Kidney (tissue), 14 donors: ENCODE data around the gene RERE. TPM values are rescaled to one million over a fixed set of nuclear protein-coding genes. Genes with fewer than 3 reads are reported as not detected.

Experiments
- DNase-seq, 5 donors: peaks; one replicate each; pipeline ENCODE4 v3.0.0-alpha.2; 2013 to 2020
- FAIRE-seq: peaks from 2 replicates; lab custom pipeline; 2012; peaks lifted over from hg19 to GRCh38; lab: Jason Lieb, UNC
- H3K27ac ChIP-seq, 2 donors: one replicate each; pipeline ENCODE4 v1.7.0; 2013; ENCODE audit warnings: low read depth in 2 of 2, low read length in 2 of 2, inconsistent platforms in 1 of 2
- H3K27me3 ChIP-seq: one replicate; pipeline ENCODE4 v1.7.1; 2013; ENCODE audit warnings: low read length, inconsistent platforms; ENCODE audit not compliant: control insufficient read depth, insufficient read depth
- H3K36me3 ChIP-seq, 3 donors: one replicate each; pipeline versions ENCODE4 v1.7.0 to v1.7.1; 2013; ENCODE audit warnings: low read length in 3 of 3, control low read depth in 1 of 3, inconsistent platforms in 1 of 3; ENCODE audit not compliant: insufficient read depth in 3 of 3, control insufficient read depth in 2 of 3
- H3K4me1 ChIP-seq, 3 donors: one replicate each; pipeline versions ENCODE4 v1.7.0 to v1.7.1; 2013; ENCODE audit warnings: low read length in 3 of 3, inconsistent platforms in 1 of 3, low read depth in 1 of 3; ENCODE audit not compliant: control insufficient read depth in 2 of 3, insufficient read depth in 2 of 3
- H3K4me3 ChIP-seq, 3 donors: one replicate each; pipeline versions ENCODE4 v1.7.0 to v1.8.1; 2013; ENCODE audit warnings: low read length in 3 of 3, control low read depth in 1 of 3, inconsistent platforms in 1 of 3
- H3K9ac ChIP-seq, 3 donors: one replicate each; pipeline versions ENCODE4 v1.7.0 to v1.7.1; 2013; ENCODE audit warnings: low read length in 3 of 3, control low read depth in 1 of 3, inconsistent platforms in 1 of 3
- H3K9me3 ChIP-seq, 3 donors: one replicate each; pipeline versions ENCODE4 v1.7.0 to v1.7.1; 2013; ENCODE audit warnings: low read length in 3 of 3, control low read depth in 1 of 3, inconsistent platforms in 1 of 3; ENCODE audit not compliant: control insufficient read depth in 2 of 3, insufficient read depth in 1 of 3
- intact Hi-C: fragments of 100-400 bp; cut with DNase I; formaldehyde crosslinking; loops from one replicate; pipeline ENCODE4 v1.11.1; 2022
- polyA plus RNA-seq: library from polyadenylated mRNA; stranded (reverse); fragments of 350-450 nt; fragmentation: Illumina TruSeq; extraction: RNeasy Lipid Tissue Mini Kit (QIAGEN cat#74804); gene quantifications from one replicate; pipeline ENCODE4 v1.2.3, GENCODE V29; 2014; ENCODE audit warnings: low read depth, low replicate concordance; ENCODE audit not compliant: insufficient read depth
- total RNA-seq: library from RNA; stranded (reverse); fragmentation: NEBNext Ultra II Directional; extraction: Animal tissue kit (Norgen Biotek cat#: 25700); gene quantifications from one replicate; pipeline ENCODE4 v1.2.1, GENCODE V29; 2021
- TF ChIP-seq, protein P1 (sequence below): IDR thresholded peaks from 3 replicates; pipeline ENCODE4 v1.5.1; 2012; ENCODE audit warnings: mild to moderate bottlenecking, moderate library complexity, borderline replicate concordance; ENCODE audit not compliant: insufficient read depth; ENCODE audit errors: extremely low read depth
- donor health status: control.
- donor health status: control.
- donor health status: control.
- donor health status: control.
- donor health status: control.
- donor health status: DM: yes; HTN: yes; CAD: no.
- donor health status: Normal renal cell carcinoma (clear cell type).

Gene RERE
- total and polyA plus RNA-seq, 2 donors from 2014 or later: 37.2 to 176 TPM

DNA sequence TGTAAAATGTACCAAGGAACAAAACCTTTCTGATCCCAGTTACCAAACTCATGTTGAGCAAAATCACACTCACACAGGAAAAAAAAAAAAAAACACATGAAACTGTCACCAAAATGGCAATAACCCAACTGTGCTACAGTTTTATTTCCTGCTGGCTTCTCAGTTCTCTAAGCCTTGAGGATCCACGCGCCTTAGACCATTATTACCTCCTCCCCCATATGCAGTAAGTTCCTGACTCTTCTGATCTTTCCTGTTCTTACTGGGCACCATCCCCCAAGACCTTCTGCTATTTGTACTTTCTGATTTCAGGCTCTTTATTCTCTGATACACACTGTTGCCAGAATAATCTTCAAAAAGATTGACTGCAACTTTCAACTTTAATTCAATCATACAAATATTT lies 419.9 kb downstream of the RERE start:
- Histone ChIP-seq H3K27me3 (no peaks in the 10 kb centered on the region), H3K4me3 (no peak overlapping the region), H3K4me1 (peaks cover 15 to 43% (median 31%) of the 10 kb centered on the region in 3 donors), H3K9me3 (no peaks in the 10 kb centered on the region), H3K36me3 (peaks cover 4 to 12% (median 5%) of the 10 kb centered on the region in 3 donors), H3K9ac (peak overlapping the region in 1 of 3 donors; percentile 1), H3K27ac (peak overlapping the region; percentile 7 to 20)
- FAIRE-seq (no peak), DNase-seq (peak in 1 of 5 donors; percentile 86)
- intact Hi-C loops: no loop called here
- TF ChIP-seq, protein P1, sequence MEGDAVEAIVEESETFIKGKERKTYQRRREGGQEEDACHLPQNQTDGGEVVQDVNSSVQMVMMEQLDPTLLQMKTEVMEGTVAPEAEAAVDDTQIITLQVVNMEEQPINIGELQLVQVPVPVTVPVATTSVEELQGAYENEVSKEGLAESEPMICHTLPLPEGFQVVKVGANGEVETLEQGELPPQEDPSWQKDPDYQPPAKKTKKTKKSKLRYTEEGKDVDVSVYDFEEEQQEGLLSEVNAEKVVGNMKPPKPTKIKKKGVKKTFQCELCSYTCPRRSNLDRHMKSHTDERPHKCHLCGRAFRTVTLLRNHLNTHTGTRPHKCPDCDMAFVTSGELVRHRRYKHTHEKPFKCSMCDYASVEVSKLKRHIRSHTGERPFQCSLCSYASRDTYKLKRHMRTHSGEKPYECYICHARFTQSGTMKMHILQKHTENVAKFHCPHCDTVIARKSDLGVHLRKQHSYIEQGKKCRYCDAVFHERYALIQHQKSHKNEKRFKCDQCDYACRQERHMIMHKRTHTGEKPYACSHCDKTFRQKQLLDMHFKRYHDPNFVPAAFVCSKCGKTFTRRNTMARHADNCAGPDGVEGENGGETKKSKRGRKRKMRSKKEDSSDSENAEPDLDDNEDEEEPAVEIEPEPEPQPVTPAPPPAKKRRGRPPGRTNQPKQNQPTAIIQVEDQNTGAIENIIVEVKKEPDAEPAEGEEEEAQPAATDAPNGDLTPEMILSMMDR: no peak

DNA sequence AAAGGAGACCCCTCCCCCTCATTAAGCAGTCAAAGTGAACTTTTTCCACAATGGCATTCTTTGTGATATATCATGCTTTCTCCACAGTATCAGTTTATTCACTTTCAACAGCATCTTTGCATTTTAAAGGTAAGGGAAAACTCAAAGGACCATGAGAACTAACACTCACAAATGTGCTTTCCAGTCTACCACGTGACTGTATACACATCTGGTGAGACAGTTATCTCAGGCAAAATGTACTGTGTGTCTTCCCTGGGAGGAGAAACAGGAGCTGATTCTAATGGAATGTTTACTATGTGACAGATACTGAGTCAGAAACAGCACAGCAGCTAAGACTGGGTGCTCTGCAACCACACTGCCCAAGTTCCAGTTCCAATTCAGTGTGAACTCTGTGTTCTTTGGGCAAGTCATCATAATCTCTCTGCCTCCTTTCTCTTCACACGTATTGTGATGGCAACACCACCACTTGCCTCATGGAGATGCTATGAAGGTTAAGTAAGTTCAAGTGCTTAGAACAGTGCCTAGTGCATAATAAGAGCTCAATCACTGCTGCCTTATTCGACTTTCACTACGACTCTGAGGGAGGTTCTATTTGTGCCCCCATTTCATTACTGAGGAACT lies 420.5 kb downstream of the RERE start:
- intact Hi-C loops: no loop called here
- no peak for FAIRE-seq
- H3K9ac ChIP-seq: peak overlapping the region in 1 of 3 donors; percentile 1

DNA sequence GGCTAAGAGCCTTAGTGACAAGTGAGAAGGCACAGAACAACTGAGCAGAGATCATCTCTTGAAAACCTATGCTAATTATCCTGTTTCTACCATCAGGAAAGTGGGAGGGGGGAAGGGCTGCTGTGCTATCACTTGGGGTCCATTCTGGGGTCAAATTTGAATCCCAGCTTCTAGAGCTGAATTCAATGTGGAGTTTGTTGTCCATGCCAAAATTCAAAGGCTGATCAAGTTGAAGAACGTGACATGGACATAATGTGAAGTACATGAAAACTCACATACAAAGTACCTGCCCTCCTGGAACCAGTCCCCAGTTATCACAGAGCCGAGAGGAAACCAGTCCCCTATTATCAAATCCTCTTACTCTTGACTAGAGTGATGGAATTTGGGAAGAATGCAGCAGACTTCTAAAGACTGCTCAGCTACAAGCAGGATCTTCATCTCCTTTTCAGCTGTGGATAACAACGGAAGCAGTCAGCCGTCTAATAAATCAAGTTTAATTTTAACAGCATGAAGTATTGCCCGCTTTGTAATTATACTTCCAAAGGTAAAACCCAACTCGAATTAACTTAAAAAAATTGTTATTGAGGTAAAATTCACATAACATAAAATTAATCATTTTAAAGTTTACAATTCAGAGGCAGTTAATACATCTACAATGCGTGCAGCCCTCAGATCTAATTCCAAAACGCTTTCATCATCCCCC lies 421.2 kb downstream of the RERE start:
- intact Hi-C loops: no loop called here
- DNase-seq (peak in 2 of 5 donors; percentile 77 to 78), FAIRE-seq (no peak)
- H3K4me1 ChIP-seq: peaks cover 15 to 43% (median 29%) of the 10 kb centered on the region in 3 donors
- no peaks in the 10 kb centered on the region for H3K27me3 ChIP-seq
- H3K9ac ChIP-seq: no peak overlapping the region
- no peaks in the 10 kb centered on the region for H3K9me3 ChIP-seq
- H3K36me3 ChIP-seq: peaks cover 0 to 7% (median 2%) of the 10 kb centered on the region in 3 donors
- H3K27ac ChIP-seq: peak overlapping the region; percentile 72 to 76
- TF ChIP-seq, protein P1: no peak
- peak overlapping the region in 1 of 3 donors; percentile 6 for H3K4me3 ChIP-seq

More for the DNA sequence above, 420.5 kb downstream of the RERE start:
- Histone ChIP-seq H3K4me3 (no peak overlapping the region), H3K36me3 (peaks cover 0 to 7% (median 2%) of the 10 kb centered on the region in 3 donors), H3K27me3 (no peaks in the 10 kb centered on the region), H3K4me1 (peaks cover 15 to 43% (median 29%) of the 10 kb centered on the region in 3 donors), H3K27ac (peak overlapping the region; percentile 7 to 20), H3K9me3 (no peaks in the 10 kb centered on the region)
- no peak for DNase-seq
- TF ChIP-seq, protein P1: no peak
